PC-9 (cell line): ENCODE results near the gene USH2A.

Source experiments
- EZH2 ChIP-seq: fragments of 200-600 bp; sonication (generic); IDR thresholded peaks from 2 replicates; pipeline ENCODE4 v1.8.0; 2017; ENCODE audit warnings: antibody characterized with exemption, low read depth
- TF ChIP-seq, protein P1 (sequence below): fragments of 200-600 bp; sonication (generic); conservative IDR thresholded peaks from 2 replicates; pipeline ENCODE4 v1.6.1; 2017; ENCODE audit warnings: mixed run types, antibody characterized with exemption, mild to moderate bottlenecking, moderate library complexity

DNA sequence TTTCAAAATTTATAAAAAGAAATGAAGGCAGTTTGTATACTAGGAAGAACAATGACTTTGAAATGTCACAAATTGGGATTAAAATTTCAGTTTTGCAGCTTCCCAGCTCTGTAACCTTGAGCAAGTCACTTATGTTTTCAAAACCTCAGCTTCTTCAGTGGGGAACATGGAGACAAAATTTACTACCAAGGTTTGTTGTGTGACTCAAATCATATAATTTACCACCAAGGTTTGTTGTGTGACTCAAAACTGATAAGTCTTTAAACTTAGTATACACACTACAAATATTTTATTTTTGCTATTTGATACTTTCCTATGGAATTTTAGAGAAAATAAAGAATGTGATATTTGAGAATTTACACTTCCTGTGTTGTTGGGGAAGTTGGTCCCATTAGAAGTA lies 636.3 kb downstream of the USH2A start:
- TF ChIP-seq, protein P1, sequence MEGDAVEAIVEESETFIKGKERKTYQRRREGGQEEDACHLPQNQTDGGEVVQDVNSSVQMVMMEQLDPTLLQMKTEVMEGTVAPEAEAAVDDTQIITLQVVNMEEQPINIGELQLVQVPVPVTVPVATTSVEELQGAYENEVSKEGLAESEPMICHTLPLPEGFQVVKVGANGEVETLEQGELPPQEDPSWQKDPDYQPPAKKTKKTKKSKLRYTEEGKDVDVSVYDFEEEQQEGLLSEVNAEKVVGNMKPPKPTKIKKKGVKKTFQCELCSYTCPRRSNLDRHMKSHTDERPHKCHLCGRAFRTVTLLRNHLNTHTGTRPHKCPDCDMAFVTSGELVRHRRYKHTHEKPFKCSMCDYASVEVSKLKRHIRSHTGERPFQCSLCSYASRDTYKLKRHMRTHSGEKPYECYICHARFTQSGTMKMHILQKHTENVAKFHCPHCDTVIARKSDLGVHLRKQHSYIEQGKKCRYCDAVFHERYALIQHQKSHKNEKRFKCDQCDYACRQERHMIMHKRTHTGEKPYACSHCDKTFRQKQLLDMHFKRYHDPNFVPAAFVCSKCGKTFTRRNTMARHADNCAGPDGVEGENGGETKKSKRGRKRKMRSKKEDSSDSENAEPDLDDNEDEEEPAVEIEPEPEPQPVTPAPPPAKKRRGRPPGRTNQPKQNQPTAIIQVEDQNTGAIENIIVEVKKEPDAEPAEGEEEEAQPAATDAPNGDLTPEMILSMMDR = no peak
- TF ChIP-seq EZH2 = no peak
